KBM-7 (cell line): Measurements from ENCODE around the gene PXDC1.
"Not testable (repeated sequence)": the region's sequence is repeated elsewhere in the genome, so short reads cannot be mapped to it uniquely, and the experiment has no call there.

Source experiments
- DNase-seq: peaks from one replicate; pipeline ENCODE4 v3.0.0-alpha.2; 2015
- in situ Hi-C: fragments of 300-500 bp; cut with MboI; formaldehyde crosslinking; loops from 2 replicates; pipeline ENCODE4 v1.14.3; 2020; ENCODE audit warnings: low sequenced_read_pairs, low pct_unique_long_range_greater_than_20kb, mixed read lengths

PXDC1 gene

GRCh38 chr6:3784885-3785744 lies 33.6 kb upstream of the PXDC1 start:
- in situ Hi-C loops = no loop called here
- DNase-seq = no peak

GRCh38 chr6:3784423-3784822 lies 32.9 kb upstream of the PXDC1 start:
- no peak for DNase-seq
- in situ Hi-C loops = no loop called here

GRCh38 chr6:3782876-3783832 lies 31.6 kb upstream of the PXDC1 start:
- DNase-seq = no peak
- in situ Hi-C loops = no loop called here

GRCh38 chr6:3781504-3781903 lies 30.0 kb upstream of the PXDC1 start:
- DNase-seq = no peak
- in situ Hi-C loops = no loop called here

- no peak for DNase-seq
- in situ Hi-C loops = no loop called here
Observed at GRCh38 chr6:3779574-3779849, 28.0 kb upstream of the PXDC1 start.

- no peak for DNase-seq
- in situ Hi-C loops = no loop called here
Observed at GRCh38 chr6:3778701-3779573, 27.4 kb upstream of the PXDC1 start.

- DNase-seq = no peak
- in situ Hi-C loops = no loop called here
Observed at GRCh38 chr6:3777730-3778461, 26.4 kb upstream of the PXDC1 start.

GRCh38 chr6:3776881-3777507 lies 25.5 kb upstream of the PXDC1 start:
- in situ Hi-C loops = no loop called here
- no peak for DNase-seq

- DNase-seq = no peak
- in situ Hi-C loops = no loop called here
Observed at GRCh38 chr6:3775847-3776246, 24.3 kb upstream of the PXDC1 start.

- in situ Hi-C loops = no loop called here
- no peak for DNase-seq
Observed at GRCh38 chr6:3775386-3775785, 23.9 kb upstream of the PXDC1 start.

GRCh38 chr6:3773678-3774298 lies 22.3 kb upstream of the PXDC1 start:
- DNase-seq = no peak
- in situ Hi-C loops = no loop called here

GRCh38 chr6:3772127-3772999 lies 20.9 kb upstream of the PXDC1 start:
- in situ Hi-C loops, DNase-seq: not testable (repeated sequence)

- DNase-seq = no peak
- in situ Hi-C loops = no loop called here
Observed at GRCh38 chr6:3771407-3772011, 20.0 kb upstream of the PXDC1 start.

GRCh38 chr6:3770023-3770720 lies 18.7 kb upstream of the PXDC1 start:
- in situ Hi-C loops = no loop called here
- DNase-seq = no peak

GRCh38 chr6:3769610-3770009 lies 18.1 kb upstream of the PXDC1 start:
- in situ Hi-C loops = no loop called here
- no peak for DNase-seq

GRCh38 chr6:3768502-3768901 lies 17.0 kb upstream of the PXDC1 start:
- in situ Hi-C loops = no loop called here
- DNase-seq = no peak
